DOHH2 (cell line): ENCODE data around the gene SORT1.

Experiments
- H3F3A ChIP-seq: fragments of 200-600 bp; sonication (generic), shearing (Covaris generic); 2 replicates; pipeline ENCODE4 v1.6.0; 2016; ENCODE audit warnings: antibody characterized with exemption, mild to moderate bottlenecking; ENCODE audit not compliant: control insufficient read depth, insufficient read depth
- H3K27ac ChIP-seq: fragments of 200-600 bp; sonication (generic); 2 replicates; pipeline ENCODE4 v1.5.1; 2014; ENCODE audit warnings: low read depth, mild to moderate bottlenecking, low read length, moderate library complexity
- H3K27me3 ChIP-seq: fragments of 200-600 bp; sonication (generic); 2 replicates; pipeline ENCODE4 v1.6.1; 2014; ENCODE audit warnings: mild to moderate bottlenecking, low read length, mixed read lengths; ENCODE audit not compliant: control insufficient read depth
- H3K36me3 ChIP-seq: fragments of 200-600 bp; sonication (generic); 2 replicates; pipeline ENCODE4 v1.6.1; 2014; ENCODE audit warnings: mild to moderate bottlenecking, low read length, moderate library complexity, mixed read lengths; ENCODE audit not compliant: control insufficient read depth
- H3K4me1 ChIP-seq: fragments of 200-600 bp; sonication (generic); 2 replicates; pipeline ENCODE4 v1.6.1; 2014; ENCODE audit warnings: mild to moderate bottlenecking, low read length, mixed read lengths; ENCODE audit not compliant: control insufficient read depth
- H3K4me2 ChIP-seq: fragments of 200-600 bp; sonication (generic); 2 replicates; pipeline ENCODE4 v1.6.0; 2014; ENCODE audit warnings: mild to moderate bottlenecking, low read length, moderate library complexity
- H3K4me3 ChIP-seq: fragments of 200-600 bp; sonication (generic); 2 replicates; pipeline ENCODE4 v1.5.1; 2014; ENCODE audit warnings: mild to moderate bottlenecking, low read length, mixed read lengths
- H3K79me2 ChIP-seq: fragments of 200-600 bp; sonication (generic); 2 replicates; pipeline ENCODE4 v1.6.1; 2014; ENCODE audit warnings: mild to moderate bottlenecking, low read length, mixed read lengths; ENCODE audit not compliant: control insufficient read depth
- H3K9me2 ChIP-seq: fragments of 200-600 bp; sonication (generic); replicated peaks from 2 replicates; pipeline ENCODE4 v1.6.1; 2014; ENCODE audit warnings: mild to moderate bottlenecking, low read length, mixed read lengths; ENCODE audit not compliant: control insufficient read depth
- H3K9me3 ChIP-seq: fragments of 200-600 bp; sonication (generic); 2 replicates; pipeline ENCODE4 v1.6.1; 2014; ENCODE audit warnings: antibody characterized with exemption, low read length, mixed read lengths; ENCODE audit not compliant: control insufficient read depth, insufficient read depth
- H4K20me1 ChIP-seq: fragments of 200-600 bp; sonication (generic); 2 replicates; pipeline ENCODE4 v1.6.0; 2014; ENCODE audit warnings: low read depth, mild to moderate bottlenecking, antibody characterized with exemption, low read length, moderate library complexity; ENCODE audit not compliant: control insufficient read depth, insufficient read depth
- EZH2phosphoT487 ChIP-seq: fragments of 200-600 bp; sonication (generic); IDR thresholded peaks from 2 replicates; pipeline ENCODE4 v1.6.1; 2017; ENCODE audit warnings: borderline replicate concordance, mild to moderate bottlenecking, antibody characterized with exemption, low read length, moderate library complexity, mixed read lengths
- TF ChIP-seq, protein P1 (sequence below): fragments of 200-600 bp; sonication (generic); IDR thresholded peaks from one replicate; pipeline ENCODE4 v1.5.1; 2014; ENCODE audit warnings: antibody characterized with exemption, mild to moderate bottlenecking, low read depth, low read length; ENCODE audit not compliant: poor library complexity, severe bottlenecking

The SORT1 gene

GRCh38 chr1:109394591-109395281, 3.0 kb downstream of the SORT1 start:
- peaks cover 51% of the 10 kb centered on the region for H3K79me2 ChIP-seq
- no peaks in the 10 kb centered on the region for H3K36me3 ChIP-seq
- TF ChIP-seq EZH2phosphoT487 = no peak
- TF ChIP-seq, protein P1, sequence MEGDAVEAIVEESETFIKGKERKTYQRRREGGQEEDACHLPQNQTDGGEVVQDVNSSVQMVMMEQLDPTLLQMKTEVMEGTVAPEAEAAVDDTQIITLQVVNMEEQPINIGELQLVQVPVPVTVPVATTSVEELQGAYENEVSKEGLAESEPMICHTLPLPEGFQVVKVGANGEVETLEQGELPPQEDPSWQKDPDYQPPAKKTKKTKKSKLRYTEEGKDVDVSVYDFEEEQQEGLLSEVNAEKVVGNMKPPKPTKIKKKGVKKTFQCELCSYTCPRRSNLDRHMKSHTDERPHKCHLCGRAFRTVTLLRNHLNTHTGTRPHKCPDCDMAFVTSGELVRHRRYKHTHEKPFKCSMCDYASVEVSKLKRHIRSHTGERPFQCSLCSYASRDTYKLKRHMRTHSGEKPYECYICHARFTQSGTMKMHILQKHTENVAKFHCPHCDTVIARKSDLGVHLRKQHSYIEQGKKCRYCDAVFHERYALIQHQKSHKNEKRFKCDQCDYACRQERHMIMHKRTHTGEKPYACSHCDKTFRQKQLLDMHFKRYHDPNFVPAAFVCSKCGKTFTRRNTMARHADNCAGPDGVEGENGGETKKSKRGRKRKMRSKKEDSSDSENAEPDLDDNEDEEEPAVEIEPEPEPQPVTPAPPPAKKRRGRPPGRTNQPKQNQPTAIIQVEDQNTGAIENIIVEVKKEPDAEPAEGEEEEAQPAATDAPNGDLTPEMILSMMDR = no peak
- peaks cover 69% of the 10 kb centered on the region for H3K4me1 ChIP-seq
- no peaks in the 10 kb centered on the region for H3K9me2 ChIP-seq
- no peak overlapping the region for H3K27ac ChIP-seq
- H3F3A ChIP-seq = peaks cover 22% of the 10 kb centered on the region
- H4K20me1 ChIP-seq = no peaks in the 10 kb centered on the region
- no peaks in the 10 kb centered on the region for H3K9me3 ChIP-seq
- no peaks in the 10 kb centered on the region for H3K27me3 ChIP-seq
- H3K4me3 ChIP-seq = no peak overlapping the region
- no peak overlapping the region for H3K4me2 ChIP-seq

DNA sequence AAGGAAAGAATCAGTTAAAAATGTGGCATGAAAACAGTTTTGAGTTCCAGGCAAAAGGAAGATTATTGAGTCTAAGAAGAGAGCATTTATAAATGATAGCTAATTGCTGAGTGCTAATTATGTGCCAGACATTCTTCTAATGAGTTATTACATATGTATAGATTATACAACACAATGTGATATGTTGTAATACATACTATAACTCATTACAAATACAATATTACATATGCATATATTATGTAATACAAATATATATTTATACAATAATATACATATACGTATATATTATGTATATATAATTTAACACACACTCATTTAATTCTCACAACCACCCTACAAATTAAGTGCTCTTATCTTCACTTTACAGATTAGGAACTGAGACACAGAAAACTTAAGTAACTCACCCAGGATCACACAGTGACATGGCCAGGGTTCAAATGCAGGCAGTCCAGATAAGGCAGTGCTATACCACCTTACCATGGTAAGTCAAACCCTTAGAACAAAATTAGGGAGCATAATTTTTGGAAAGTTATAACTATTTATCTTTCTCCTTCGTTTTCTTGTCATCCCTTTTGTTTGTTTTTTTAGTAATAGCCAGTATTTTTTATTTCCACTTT, 4.0 kb downstream of the SORT1 start:
- TF ChIP-seq, protein P1 = no peak
- no peak for TF ChIP-seq EZH2phosphoT487
- no peaks in the 10 kb centered on the region for H3K27me3 ChIP-seq
- H4K20me1 ChIP-seq = no peaks in the 10 kb centered on the region
- no peaks in the 10 kb centered on the region for H3K9me2 ChIP-seq
- H3K36me3 ChIP-seq = no peaks in the 10 kb centered on the region
- H3K4me1 ChIP-seq = peaks cover 69% of the 10 kb centered on the region
- peak overlapping the region; percentile 57 for H3K27ac ChIP-seq
- peaks cover 14% of the 10 kb centered on the region for H3F3A ChIP-seq
- no peaks in the 10 kb centered on the region for H3K9me3 ChIP-seq
- peak overlapping the region; percentile 80 for H3K4me2 ChIP-seq
- H3K79me2 ChIP-seq = peaks cover 60% of the 10 kb centered on the region
- peak overlapping the region; percentile 53 for H3K4me3 ChIP-seq

DNA sequence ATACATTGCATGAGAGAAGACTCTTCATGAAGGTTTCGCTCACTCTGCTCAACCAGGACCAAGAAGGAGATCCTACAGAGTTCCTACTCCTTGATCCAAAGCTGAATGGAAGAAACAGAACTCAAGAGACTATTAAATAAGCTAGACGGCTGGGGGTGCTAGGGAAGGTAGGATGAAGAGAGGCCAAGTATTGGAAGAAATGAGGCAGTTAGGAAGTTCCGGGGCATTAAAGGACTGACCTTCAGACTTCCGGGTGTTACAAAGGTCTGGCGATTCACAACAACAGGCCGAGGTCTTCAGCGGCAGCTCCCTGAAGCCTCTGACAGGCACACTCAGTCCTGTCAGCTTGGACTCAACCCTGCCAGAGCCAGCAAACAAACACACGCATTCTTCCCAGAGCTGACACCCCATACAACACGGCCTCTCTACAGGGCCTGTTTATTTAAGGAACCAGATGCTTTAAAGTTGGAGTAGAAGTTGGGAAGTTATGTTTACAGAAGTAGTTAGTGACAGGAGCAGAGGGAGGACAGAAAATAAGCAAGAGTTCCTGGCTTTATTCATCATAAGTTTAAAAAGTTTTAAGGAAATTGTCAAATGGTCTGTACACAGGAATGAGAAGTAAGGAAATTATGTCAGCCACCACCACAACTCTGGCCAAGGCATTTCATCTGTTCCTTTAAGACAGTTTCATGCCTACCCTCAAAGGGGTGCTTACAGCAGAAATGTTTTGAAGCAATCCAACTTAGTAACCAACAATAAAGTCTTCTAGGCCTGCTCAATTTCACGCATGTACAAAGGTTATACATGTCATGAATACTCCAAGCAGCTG, 4.7 kb downstream of the SORT1 start:
- Histone ChIP-seq H3K36me3 (no peaks in the 10 kb centered on the region), H3K4me2 (peak overlapping the region; percentile 80), H3K4me3 (peak overlapping the region; percentile 53), H3K9me3 (no peaks in the 10 kb centered on the region), H3K9me2 (no peaks in the 10 kb centered on the region), H3K27ac (peak overlapping the region; percentile 57), H3K4me1 (peaks cover 64% of the 10 kb centered on the region), H3K79me2 (peaks cover 68% of the 10 kb centered on the region), H3K27me3 (no peaks in the 10 kb centered on the region), H4K20me1 (no peaks in the 10 kb centered on the region), H3F3A (peaks cover 10% of the 10 kb centered on the region; the same call in 1 of the 2 replicates)
- no peak for TF ChIP-seq EZH2phosphoT487
- TF ChIP-seq, protein P1 = no peak
